Measurements from ENCODE around the gene UBTD1. TPM values are rescaled to one million over a fixed set of nuclear protein-coding genes. Genes with fewer than 3 reads are reported as not detected.

Gene UBTD1
- polyA plus RNA-seq, 3 donors, result 17.2 to 20.0 (median 19.0) TPM

DNA sequence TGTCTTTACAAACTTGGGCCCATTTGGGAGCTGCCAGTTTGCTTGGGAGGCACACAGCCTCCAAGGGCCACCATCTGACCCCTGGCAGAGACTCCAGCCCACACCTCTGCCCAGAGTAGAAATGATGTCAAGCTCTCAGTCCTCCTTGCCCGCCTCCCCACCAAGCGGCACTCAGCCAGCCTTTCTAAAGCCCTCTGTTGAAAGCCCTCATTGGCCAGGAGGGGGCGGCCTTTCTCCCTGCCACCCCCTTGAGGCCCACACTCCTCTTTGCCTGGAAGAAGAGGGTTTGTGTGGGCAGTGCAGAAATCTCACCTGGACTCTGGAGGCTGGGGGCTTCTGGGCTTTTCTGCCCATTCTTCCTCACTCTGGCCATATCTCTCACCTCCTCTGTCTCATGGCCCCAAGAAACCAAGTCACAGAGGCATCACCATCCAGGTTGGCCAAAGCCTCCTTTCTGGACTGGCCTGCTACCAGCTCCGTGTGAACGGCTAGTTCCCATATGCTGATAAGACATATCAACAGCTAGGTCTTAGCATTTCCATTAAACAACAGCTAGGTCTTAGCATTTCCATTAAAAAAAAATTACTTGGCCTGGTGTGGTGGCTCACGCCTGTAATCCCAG, 36.1 kb downstream of the UBTD1 start:
- Histone ChIP-seq H3K36me3 (replicated peaks in 1 of 2; ENCODE audit: control insufficient read depth in 1 of 2, insufficient read depth in 2 of 2, low read length in 2 of 2) (peaks cover 0 to 4% of the 10 kb centered on the region in 2 donors), H3K4me1 (ENCODE audit: control insufficient read depth in 1 of 2, insufficient read depth in 2 of 2, low read length in 2 of 2) (no peaks in the 10 kb centered on the region), H3K4me2 (replicated peaks; ENCODE audit: extremely low read depth, low read length, poor library complexity, severe bottlenecking) (no peak overlapping the region), H3K9ac (ENCODE audit: insufficient read depth, low read length, poor library complexity, severe bottlenecking) (no peak overlapping the region), H3K9me3 (replicated peaks in 1 of 2; ENCODE audit: control insufficient read depth in 1 of 2, insufficient read depth in 1 of 2, low read length in 2 of 2) (no peaks in the 10 kb centered on the region), H3K4me3 (replicated peaks in 1 of 3; ENCODE audit: low read depth in 2 of 3, low read length in 3 of 3) (no peak overlapping the region), H2AFZ (ENCODE audit: insufficient read depth, low read depth, low read length, poor library complexity, severe bottlenecking) (no peak overlapping the region), H3K27me3 (ENCODE audit: control insufficient read depth in 2 of 2, insufficient read depth in 2 of 2, low read length in 2 of 2) (no peaks in the 10 kb centered on the region), H3K27ac (ENCODE audit: low read depth in 1 of 2, low read length in 2 of 2) (no peak overlapping the region), H4K20me1 (ENCODE audit: insufficient read depth, low read length) (peaks cover 32% of the 10 kb centered on the region), H3K79me2 (ENCODE audit: insufficient read depth, low read length) (no peaks in the 10 kb centered on the region)
- TF ChIP-seq, protein P1, sequence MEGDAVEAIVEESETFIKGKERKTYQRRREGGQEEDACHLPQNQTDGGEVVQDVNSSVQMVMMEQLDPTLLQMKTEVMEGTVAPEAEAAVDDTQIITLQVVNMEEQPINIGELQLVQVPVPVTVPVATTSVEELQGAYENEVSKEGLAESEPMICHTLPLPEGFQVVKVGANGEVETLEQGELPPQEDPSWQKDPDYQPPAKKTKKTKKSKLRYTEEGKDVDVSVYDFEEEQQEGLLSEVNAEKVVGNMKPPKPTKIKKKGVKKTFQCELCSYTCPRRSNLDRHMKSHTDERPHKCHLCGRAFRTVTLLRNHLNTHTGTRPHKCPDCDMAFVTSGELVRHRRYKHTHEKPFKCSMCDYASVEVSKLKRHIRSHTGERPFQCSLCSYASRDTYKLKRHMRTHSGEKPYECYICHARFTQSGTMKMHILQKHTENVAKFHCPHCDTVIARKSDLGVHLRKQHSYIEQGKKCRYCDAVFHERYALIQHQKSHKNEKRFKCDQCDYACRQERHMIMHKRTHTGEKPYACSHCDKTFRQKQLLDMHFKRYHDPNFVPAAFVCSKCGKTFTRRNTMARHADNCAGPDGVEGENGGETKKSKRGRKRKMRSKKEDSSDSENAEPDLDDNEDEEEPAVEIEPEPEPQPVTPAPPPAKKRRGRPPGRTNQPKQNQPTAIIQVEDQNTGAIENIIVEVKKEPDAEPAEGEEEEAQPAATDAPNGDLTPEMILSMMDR (IDR thresholded peaks at IDR 0.05), result peak; percentile 70
- H3K27me3 Mint-ChIP-seq (ENCODE audit: low read depth in 3 of 3), result no peaks in the 10 kb centered on the region
- peak overlapping the region in 2 of 7 donors; percentile 6 to 37 for H3K27ac Mint-ChIP-seq
- DNase-seq, result peak; percentile 21 to 45 (median 42)
- peaks cover 0 to 2% (median 0%) of the 10 kb centered on the region in 7 donors for H3K9me3 Mint-ChIP-seq
- H3K4me3 Mint-ChIP-seq, result no peak overlapping the region
- WGBS (ENCODE audit: insufficient coverage), result 87% methylated on average over 3 of the region's 6 CpGs
- H3K36me3 Mint-ChIP-seq, result peaks cover 5 to 10% of the 10 kb centered on the region in 2 donors
- H3K4me1 Mint-ChIP-seq, result peaks cover 1% of the 10 kb centered on the region
- intact Hi-C loops (cut with micrococcal nuclease), result loop anchor here in 1 of 2 donors (1.0 kb wide), 1 partner anchor 18 kb away; no protein-coding TSS in a partner anchor

DNA sequence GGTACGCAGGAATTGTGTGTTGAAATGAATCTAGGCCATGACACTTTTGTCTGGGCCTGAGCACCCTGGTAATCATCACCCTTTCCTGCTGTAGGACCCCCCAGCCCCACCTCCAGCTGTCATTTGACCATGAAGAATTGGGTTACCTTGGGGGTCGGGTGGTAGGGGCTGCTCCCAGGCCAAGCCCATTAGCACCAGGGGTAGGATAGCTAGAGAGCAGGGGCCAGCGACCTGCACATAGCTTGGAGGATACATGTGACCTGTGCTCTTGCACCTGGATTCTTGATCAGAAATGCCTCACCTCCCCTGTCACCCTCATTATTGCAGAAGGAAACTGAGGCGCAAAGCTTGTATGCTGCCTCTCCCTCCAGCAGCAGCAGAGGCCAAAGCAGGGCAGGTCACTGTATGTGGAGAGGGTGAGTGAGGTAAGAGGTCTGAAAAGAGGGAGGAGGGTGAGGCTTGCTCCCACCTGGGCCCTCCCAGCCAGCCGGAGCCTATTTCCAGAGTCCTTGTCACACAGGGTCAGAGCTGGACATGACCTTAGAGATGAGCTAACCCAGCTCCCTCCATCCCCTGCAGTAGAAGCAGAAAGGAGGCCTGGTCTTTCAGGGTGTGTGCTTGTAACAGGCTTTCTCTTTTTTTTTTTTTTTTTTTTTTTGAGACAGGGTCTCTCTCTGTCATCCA, 38.6 kb downstream of the UBTD1 start:
- Histone ChIP-seq H3K27me3 (ENCODE audit: control insufficient read depth in 2 of 2, insufficient read depth in 2 of 2, low read length in 2 of 2) (no peaks in the 10 kb centered on the region), H3K27ac (ENCODE audit: low read depth in 1 of 2, low read length in 2 of 2) (no peak overlapping the region), H3K9ac (ENCODE audit: insufficient read depth, low read length, poor library complexity, severe bottlenecking) (no peak overlapping the region), H3K4me3 (replicated peaks in 1 of 3; ENCODE audit: low read depth in 2 of 3, low read length in 3 of 3) (no peak overlapping the region), H3K9me3 (replicated peaks in 1 of 2; ENCODE audit: control insufficient read depth in 1 of 2, insufficient read depth in 1 of 2, low read length in 2 of 2) (no peaks in the 10 kb centered on the region), H2AFZ (ENCODE audit: insufficient read depth, low read depth, low read length, poor library complexity, severe bottlenecking) (no peak overlapping the region), H3K4me1 (ENCODE audit: control insufficient read depth in 1 of 2, insufficient read depth in 2 of 2, low read length in 2 of 2) (peaks cover 10 to 12% of the 10 kb centered on the region in 2 donors), H3K36me3 (replicated peaks in 1 of 2; ENCODE audit: control insufficient read depth in 1 of 2, insufficient read depth in 2 of 2, low read length in 2 of 2) (peaks cover 0 to 4% of the 10 kb centered on the region in 2 donors), H3K79me2 (ENCODE audit: insufficient read depth, low read length) (peaks cover 7% of the 10 kb centered on the region), H4K20me1 (ENCODE audit: insufficient read depth, low read length) (peaks cover 16% of the 10 kb centered on the region), H3K4me2 (replicated peaks; ENCODE audit: extremely low read depth, low read length, poor library complexity, severe bottlenecking) (no peak overlapping the region)
- H3K27me3 Mint-ChIP-seq (ENCODE audit: low read depth in 3 of 3), result no peaks in the 10 kb centered on the region
- intact Hi-C loops (cut with micrococcal nuclease), result no loop called here
- H3K36me3 Mint-ChIP-seq, result peaks cover 5 to 8% of the 10 kb centered on the region in 2 donors
- H3K4me3 Mint-ChIP-seq, result no peak overlapping the region
- DNase-seq, result no peak
- WGBS (ENCODE audit: insufficient coverage), result no CpG with 5 or more reads among the region's 5 CpGs
- H3K9me3 Mint-ChIP-seq, result no peaks in the 10 kb centered on the region
- peak overlapping the region in 1 of 7 donors; percentile 70 for H3K27ac Mint-ChIP-seq
- H3K4me1 Mint-ChIP-seq, result peaks cover 14% of the 10 kb centered on the region
- TF ChIP-seq, protein P1 (IDR thresholded peaks at IDR 0.05), result no peak
